Keratinocyte (primary cell): ENCODE results near the gene PAQR5. TPM values are rescaled to one million over a fixed set of nuclear protein-coding genes. Genes with fewer than 3 reads are reported as not detected.
A peak's percentile ranks its signal among the peaks of the same experiment; 100 is the strongest.

Source experiments
- DNase-seq: peaks from one replicate; pipeline ENCODE4 v3.0.0-alpha.2; 2011; ENCODE audit warnings: low read depth, missing footprints, low spot score
- FAIRE-seq: peaks from 2 replicates; lab custom pipeline; 2011; peaks lifted over from hg19 to GRCh38; lab: Jason Lieb, UNC
- H2AFZ ChIP-seq: 2 replicates; pipeline ENCODE4 v1.6.0; 2012; ENCODE audit warnings: low read length, control low read depth, inconsistent platforms; ENCODE audit not compliant: control insufficient read depth
- H3K27ac ChIP-seq: 2 replicates; pipeline ENCODE4 v1.5.1; 2011; ENCODE audit warnings: low read length; ENCODE audit not compliant: control insufficient read depth, insufficient read depth
- H3K27me3 ChIP-seq: 3 replicates; pipeline ENCODE4 v1.6.0; 2011; ENCODE audit warnings: low read length; ENCODE audit not compliant: control insufficient read depth, insufficient read depth; ENCODE audit errors: extremely low read depth
- H3K36me3 ChIP-seq, 2 experiments: 2 replicates in 1 of 2; 3 replicates in 1 of 2; pipeline ENCODE4 v1.5.1; 2011; ENCODE audit warnings: low read length in 2 of 2, mild to moderate bottlenecking in 1 of 2; ENCODE audit not compliant: control insufficient read depth in 2 of 2, insufficient read depth in 2 of 2; ENCODE audit errors: extremely low read depth in 1 of 2
- H3K4me1 ChIP-seq: 3 replicates; pipeline ENCODE4 v1.5.1; 2011; ENCODE audit warnings: low read length; ENCODE audit not compliant: control insufficient read depth, insufficient read depth; ENCODE audit errors: extremely low read depth
- H3K4me2 ChIP-seq: 3 replicates; pipeline ENCODE4 v1.6.0; 2011; ENCODE audit warnings: low read depth, low read length; ENCODE audit not compliant: control insufficient read depth, insufficient read depth; ENCODE audit errors: extremely low read depth
- H3K4me3 ChIP-seq, 3 experiments: fragments of 200-600 bp in 1 of 3; sonication (generic) in 1 of 3; 2 replicates in 2 of 3; 3 replicates in 1 of 3; pipeline ENCODE4 v1.5.1; 2011 to 2016; ENCODE audit warnings: low read length in 3 of 3, mild to moderate bottlenecking in 3 of 3, control low read depth in 2 of 3, inconsistent platforms in 1 of 3, low read depth in 1 of 3, mixed read lengths in 1 of 3, mixed run types in 1 of 3, moderate library complexity in 1 of 3; ENCODE audit not compliant: control insufficient read depth in 2 of 3, insufficient read depth in 2 of 3; ENCODE audit errors: extremely low read depth in 1 of 3
- H3K79me2 ChIP-seq: 2 replicates; pipeline ENCODE4 v1.6.0; 2012; ENCODE audit warnings: low read length; ENCODE audit not compliant: control insufficient read depth, insufficient read depth
- H3K9ac ChIP-seq: 3 replicates; pipeline ENCODE4 v1.6.0; 2011; ENCODE audit warnings: low read length; ENCODE audit not compliant: control insufficient read depth, insufficient read depth; ENCODE audit errors: extremely low read depth
- H3K9me1 ChIP-seq: 3 replicates; pipeline ENCODE4 v1.6.0; 2011; ENCODE audit warnings: low read length; ENCODE audit not compliant: control insufficient read depth, insufficient read depth; ENCODE audit errors: extremely low read depth
- H3K9me3 ChIP-seq: 2 replicates; pipeline ENCODE4 v1.5.1; 2012; ENCODE audit warnings: low read depth, low read length; ENCODE audit not compliant: control insufficient read depth
- H4K20me1 ChIP-seq: 3 replicates; pipeline ENCODE4 v1.6.0; 2011; ENCODE audit warnings: low read length; ENCODE audit not compliant: control insufficient read depth, insufficient read depth; ENCODE audit errors: extremely low read depth
- CTCF ChIP-seq, 3 experiments: IDR thresholded peaks in 1 of 3; conservative IDR thresholded peaks in 1 of 3; optimal IDR thresholded peaks in 1 of 3; 2 replicates in 2 of 3; 3 replicates in 1 of 3; pipeline versions ENCODE3 to v1.5.1; 2011; ENCODE audit warnings: low read length in 3 of 3, mild to moderate bottlenecking in 3 of 3, moderate library complexity in 2 of 3, control low read depth in 1 of 3, inconsistent platforms in 1 of 3; ENCODE audit not compliant: insufficient read depth in 2 of 3; ENCODE audit errors: extremely low read depth in 1 of 3
- EZH2 ChIP-seq: IDR thresholded peaks from one replicate; pipeline ENCODE4 v1.6.1; 2012; ENCODE audit warnings: inconsistent platforms, mild to moderate bottlenecking, low read length, moderate library complexity
- dilution Hi-C: fragments of 300-500 bp; cut with MboI; formaldehyde crosslinking; loops from one replicate; pipeline ENCODE4 v1.7.0; 2020; ENCODE audit warnings: low sequenced_read_pairs; ENCODE audit not compliant: extremely low pct_ligation_motif_present
- polyA plus RNA-seq, 5 experiments: library from polyadenylated mRNA; depleted of rRNA in 3 of 5; stranded (reverse) in 3 of 5; stranded (forward) in 1 of 5; unstranded in 1 of 5; fragments of >200 nt; gene quantifications; 1 replicate in 1 of 5; 2 replicates in 3 of 5; 3 replicates in 1 of 5; pipeline versions ENCODE4 v1.2.1 to v1.2.3, GENCODE V29; 2011 to 2012; ENCODE audit warnings: missing spikeins in 2 of 5, low read depth in 1 of 5, low replicate concordance in 1 of 5

The PAQR5 gene
- polyA plus RNA-seq, 1 donor (not counting 4 experiments of a cell fraction or from before 2014, with no cell fraction given): 0.30 TPM

- dilution Hi-C loops: no loop called here
- peaks cover 30% of the 10 kb centered on the region for H3K79me2 ChIP-seq
- H3K27ac ChIP-seq: no peak overlapping the region
- TF ChIP-seq CTCF (optimal IDR thresholded peaks at IDR 0.05 in 1 of 3, IDR thresholded peaks at IDR 0.05 in 1 of 3, conservative IDR thresholded peaks at IDR 0.05 in 1 of 3; ENCODE audit: extremely low read depth in 1 of 3, insufficient read depth in 2 of 3, low read length in 3 of 3) (no peak), EZH2 (no peak)
- FAIRE-seq (no peak), DNase-seq (no peak)
- H3K27me3 ChIP-seq: no peaks in the 10 kb centered on the region
- H3K4me3 ChIP-seq: no peak overlapping the region
- no peaks in the 10 kb centered on the region for H3K9me3 ChIP-seq
- peaks cover 13% of the 10 kb centered on the region for H3K9me1 ChIP-seq
- peaks cover 26% of the 10 kb centered on the region for H4K20me1 ChIP-seq
- H3K4me1 ChIP-seq: peaks cover 22% of the 10 kb centered on the region
- H3K36me3 ChIP-seq: peaks cover 16 to 38% of the 10 kb centered on the region in 2 experiments
- H3K4me2 ChIP-seq: peak overlapping the region; percentile 100
- no peak overlapping the region for H2AFZ ChIP-seq
- H3K9ac ChIP-seq: no peak overlapping the region
These were observed 152.4 kb downstream of the PAQR5 start for GRCh38 chr15:69450968-69451695.

- peak overlapping the region; percentile 92 for H3K27ac ChIP-seq
- peaks cover 16 to 37% of the 10 kb centered on the region in 2 experiments for H3K36me3 ChIP-seq
- peaks cover 13% of the 10 kb centered on the region for H3K9me1 ChIP-seq
- no peaks in the 10 kb centered on the region for H3K9me3 ChIP-seq
- peak overlapping the region; percentile 97 to 100 (median 99) for H3K4me3 ChIP-seq
- TF ChIP-seq EZH2 (no peak), CTCF (optimal IDR thresholded peaks at IDR 0.05 in 1 of 3, IDR thresholded peaks at IDR 0.05 in 1 of 3, conservative IDR thresholded peaks at IDR 0.05 in 1 of 3; ENCODE audit: extremely low read depth in 1 of 3, insufficient read depth in 2 of 3, low read length in 3 of 3) (no peak)
- DNase-seq (no peak), FAIRE-seq (peak; percentile 39)
- H3K79me2 ChIP-seq: peaks cover 30% of the 10 kb centered on the region
- dilution Hi-C loops: no loop called here
- peak overlapping the region; percentile 97 for H3K9ac ChIP-seq
- peaks cover 32% of the 10 kb centered on the region for H4K20me1 ChIP-seq
- peak overlapping the region; percentile 99 for H2AFZ ChIP-seq
- peaks cover 22% of the 10 kb centered on the region for H3K4me1 ChIP-seq
- H3K4me2 ChIP-seq: peak overlapping the region; percentile 100
- no peaks in the 10 kb centered on the region for H3K27me3 ChIP-seq
These were observed 153.4 kb downstream of the PAQR5 start for GRCh38 chr15:69451951-69452691.
